GM04503 (cell line): ENCODE results near the gene PPFIA4.
"Not testable (repeated sequence)": the region's sequence is repeated elsewhere in the genome, so short reads cannot be mapped to it uniquely, and the experiment has no call there.

Source experiments
- DNase-seq: peaks from one replicate; pipeline ENCODE4 v3.0.0-alpha.2; 2012; ENCODE audit warnings: low read depth

Gene PPFIA4

GRCh38 chr1:203017061-203017460, 9.2 kb upstream of the PPFIA4 start:
- no peak for DNase-seq

GRCh38 chr1:203017692-203018091, 8.6 kb upstream of the PPFIA4 start:
- no peak for DNase-seq

GRCh38 chr1:203022855-203023254, 3.4 kb upstream of the PPFIA4 start:
- not testable (repeated sequence) for DNase-seq

GRCh38 chr1:203025686-203026030, 633 bp upstream of the PPFIA4 start:
- no peak for DNase-seq

- DNase-seq: no peak
Observed at GRCh38 chr1:203026666-203027663, 674 bp downstream of the PPFIA4 start.

- no peak for DNase-seq
Observed at GRCh38 chr1:203028067-203028783, 1.9 kb downstream of the PPFIA4 start.

GRCh38 chr1:203028784-203029553, 2.7 kb downstream of the PPFIA4 start:
- DNase-seq: no peak

GRCh38 chr1:203031467-203031866, 5.2 kb downstream of the PPFIA4 start:
- no peak for DNase-seq

GRCh38 chr1:203033287-203033686, 7.0 kb downstream of the PPFIA4 start:
- no peak for DNase-seq

GRCh38 chr1:203033917-203034316, 7.6 kb downstream of the PPFIA4 start:
- no peak for DNase-seq

GRCh38 chr1:203034422-203035110, 8.3 kb downstream of the PPFIA4 start:
- DNase-seq: no peak

GRCh38 chr1:203035111-203036000, 9.1 kb downstream of the PPFIA4 start:
- DNase-seq: no peak

GRCh38 chr1:203036135-203036534, 9.8 kb downstream of the PPFIA4 start:
- DNase-seq: no peak

- no peak for DNase-seq
Observed at GRCh38 chr1:203036537-203036936, 10.2 kb downstream of the PPFIA4 start.

GRCh38 chr1:203037509-203038190, 11.4 kb downstream of the PPFIA4 start:
- DNase-seq: no peak

GRCh38 chr1:203038217-203038741, 12.0 kb downstream of the PPFIA4 start:
- peak; percentile 69 for DNase-seq

- DNase-seq: peak; percentile 24
Observed at GRCh38 chr1:203038891-203039608, 12.8 kb downstream of the PPFIA4 start.

- no peak for DNase-seq
Observed at GRCh38 chr1:203039609-203040512, 13.6 kb downstream of the PPFIA4 start.
